Panc1 (cell line): ENCODE results near the gene ZNF543. TPM values are rescaled to one million over a fixed set of nuclear protein-coding genes. Genes with fewer than 3 reads are reported as not detected.

Experiments
- ATAC-seq: fragments of 200-7000 bp; cut with Tn5 transposase; 2 replicates; pipeline ENCODE4 v1.9.1; 2020; ENCODE audit warnings: mild to moderate bottlenecking, moderate library complexity
- BruUV-seq: library from RNA; stranded (reverse); fragments of 400-500 nt; replicated peaks from 2 replicates; lab custom pipeline; 2021; lab: Mats Ljungman, UMichigan
- CTCF ChIA-PET: fragments of 300-600 bp; sonication (Branson Sonifier 250); formaldehyde crosslinking; loops from one replicate; lab custom pipeline; 2022; ENCODE audit warnings: antibody characterized with exemption; lab: Charles Lee
- POLR2A ChIA-PET: fragments of 300-600 bp; sonication (Branson Sonifier 250); formaldehyde crosslinking; loops from one replicate; lab custom pipeline; 2022; ENCODE audit warnings: antibody characterized with exemption; lab: Charles Lee
- DNase-seq: peaks from one replicate; pipeline ENCODE4 v3.0.0-alpha.2; 2010; ENCODE audit warnings: low read depth, low spot score
- H3K27ac ChIP-seq: 2 replicates; pipeline ENCODE4 v1.5.1; 2011; ENCODE audit warnings: mild to moderate bottlenecking, low read length, inconsistent platforms
- H3K27me3 ChIP-seq: fragments of 200-500 bp; sonication (Bioruptor generic); 2 replicates; pipeline ENCODE4 v1.6.0; 2014; ENCODE audit warnings: low read length, inconsistent platforms; ENCODE audit not compliant: control insufficient read depth, insufficient read depth
- H3K36me3 ChIP-seq: fragments of 200-500 bp; sonication (Bioruptor generic); 2 replicates; pipeline ENCODE4 v1.5.1; 2014; ENCODE audit warnings: inconsistent platforms, mild to moderate bottlenecking, low read length, moderate library complexity; ENCODE audit not compliant: control insufficient read depth, insufficient read depth
- H3K4me1 ChIP-seq: 2 replicates; pipeline ENCODE4 v1.5.1; 2011; ENCODE audit warnings: inconsistent platforms, mild to moderate bottlenecking, low read length, moderate library complexity; ENCODE audit not compliant: control insufficient read depth, insufficient read depth
- H3K4me3 ChIP-seq, 2 experiments: 2 replicates each; pipeline ENCODE4 v1.5.1; 2011 to 2012; ENCODE audit warnings: low read depth in 2 of 2, low read length in 2 of 2, mild to moderate bottlenecking in 2 of 2, inconsistent platforms in 1 of 2, moderate library complexity in 1 of 2
- H3K9me3 ChIP-seq: fragments of 200-500 bp; sonication (Bioruptor generic); 2 replicates; pipeline ENCODE4 v1.5.1; 2014; ENCODE audit warnings: low read depth, mild to moderate bottlenecking, inconsistent platforms, low read length, moderate library complexity; ENCODE audit not compliant: control insufficient read depth, insufficient read depth
- CTCF ChIP-seq: fragments of 450-650 bp; IDR thresholded peaks from 2 replicates; pipeline ENCODE4 v1.5.1; 2017; ENCODE audit warnings: mild to moderate bottlenecking
- POLR2AphosphoS5 ChIP-seq: IDR thresholded peaks from 2 replicates; pipeline ENCODE4 v1.6.1; 2012; ENCODE audit warnings: mild to moderate bottlenecking, low read depth, low read length, moderate library complexity
- REST ChIP-seq, 2 experiments: IDR thresholded peaks; 2 replicates each; pipeline ENCODE4 v1.6.1; 2011 to 2012; ENCODE audit warnings: low read depth in 2 of 2, control low read depth in 1 of 2, low read length in 1 of 2, mild to moderate bottlenecking in 1 of 2, moderate library complexity in 1 of 2; ENCODE audit not compliant: insufficient read depth in 1 of 2
- SIN3A ChIP-seq: IDR thresholded peaks from 2 replicates; pipeline ENCODE4 v1.6.1; 2012; ENCODE audit warnings: low read depth, mild to moderate bottlenecking, low read length, moderate library complexity, borderline replicate concordance; ENCODE audit not compliant: insufficient read depth
- TCF7L2 ChIP-seq: IDR thresholded peaks from 2 replicates; pipeline ENCODE4 v1.6.1; 2011; ENCODE audit warnings: mild to moderate bottlenecking, low read depth, low read length, inconsistent platforms
- in situ Hi-C: cut with HindIII; loops from 2 replicates; pipeline ENCODE4 v1.10.0; 2016; ENCODE audit warnings: low sequenced_read_pairs, low pct_unique_long_range_greater_than_20kb
- intact Hi-C: fragments of 100-400 bp; cut with micrococcal nuclease; formaldehyde crosslinking; loops from one replicate; pipeline ENCODE4 v1.10.0; 2022; ENCODE audit not compliant: unreplicated experiment
- total RNA-seq: library from RNA; stranded (reverse); gene quantifications from one replicate; pipeline ENCODE4 v1.2.1, GENCODE V29; 2021; ENCODE audit not compliant: unreplicated experiment

ZNF543 gene
- total RNA-seq, 1 experiment from 2014 or later, result 10.8 TPM

GRCh38 chr19:57327993-57328392, 7.7 kb downstream of the ZNF543 start:
- POLR2A ChIA-PET, result no interaction called here
- ATAC-seq, result no peak
- H3K36me3 ChIP-seq, result peaks cover 16% of the 10 kb centered on the region
- intact Hi-C loops (no loop called here), in situ Hi-C loops (no loop called here)
- no peaks in the 10 kb centered on the region for H3K27me3 ChIP-seq
- no peak overlapping the region for H3K27ac ChIP-seq
- H3K4me3 ChIP-seq, result no peak overlapping the region
- no peak for DNase-seq
- TF ChIP-seq SIN3A (no peak), CTCF (no peak), POLR2AphosphoS5 (no peak), REST (IDR thresholded peaks at IDR 0.05; ENCODE audit: insufficient read depth in 1 of 2, low read depth in 2 of 2, low read length in 1 of 2) (no peak), TCF7L2 (no peak)
- BruUV-seq, result TSS peak; percentile 40
- H3K4me1 ChIP-seq, result no peaks in the 10 kb centered on the region
- CTCF ChIA-PET, result no interaction called here
- H3K9me3 ChIP-seq, result peaks cover 7% of the 10 kb centered on the region; the same call in 1 of the 2 replicates

- ATAC-seq, result no peak
Observed at GRCh38 chr19:57334191-57334590, 13.9 kb downstream of the ZNF543 start.

More at GRCh38 chr19:57334191-57334590, 13.9 kb downstream of the ZNF543 start:
- ChIA-PET POLR2A (no interaction called here), CTCF (no interaction called here)
- TF ChIP-seq SIN3A (no peak), CTCF (no peak), TCF7L2 (no peak), POLR2AphosphoS5 (0 out of 2 replicates have a peak, but pooled peaks have one; percentile 25)
- no peak overlapping the region for H3K27ac ChIP-seq
- no peaks in the 10 kb centered on the region for H3K36me3 ChIP-seq
- no peak overlapping the region for H3K4me3 ChIP-seq
- in situ Hi-C loops (no loop called here), intact Hi-C loops (no loop called here)
- no peak for DNase-seq
- no peaks in the 10 kb centered on the region for H3K9me3 ChIP-seq
- BruUV-seq, result no TSS peak
- no peaks in the 10 kb centered on the region for H3K4me1 ChIP-seq
- no peaks in the 10 kb centered on the region for H3K27me3 ChIP-seq
